Ovary (tissue), 9 donors: Measurements from ENCODE around the gene FAM47E. TPM values are rescaled to one million over a fixed set of nuclear protein-coding genes. Genes with fewer than 3 reads are reported as not detected.

Experiments
- DNase-seq, 5 donors: peaks; one replicate each; pipeline ENCODE4 v3.0.0-alpha.2; 2019 to 2020
- H3K27ac ChIP-seq, 2 donors: fragments of 200-600 bp; one replicate each; pipeline versions ENCODE4 v1.5.1 to v1.8.0; 2019 to 2022
- H3K27me3 ChIP-seq: fragments of 200-600 bp; one replicate; pipeline ENCODE4 v1.8.0; 2022
- H3K36me3 ChIP-seq: fragments of 200-600 bp; sonication (generic); one replicate; pipeline ENCODE4 v1.5.1; 2019
- H3K4me1 ChIP-seq: one replicate; pipeline ENCODE4 v1.8.1; 2013; ENCODE audit warnings: mild to moderate bottlenecking, moderate library complexity; ENCODE audit not compliant: insufficient read depth
- H3K4me3 ChIP-seq: fragments of 200-600 bp; sonication (generic); one replicate; pipeline ENCODE4 v1.5.1; 2017
- H3K9me3 ChIP-seq, 2 donors: fragments of 200-600 bp in 1 of 2; sonication (generic) in 1 of 2; one replicate each; pipeline versions ENCODE4 v1.5.1 to v1.8.1; 2013 to 2019; ENCODE audit warnings: mild to moderate bottlenecking in 1 of 2, moderate library complexity in 1 of 2
- CTCF ChIP-seq, 3 donors: fragments of 450-650 bp in 2 of 3; fragments of 200-600 bp in 1 of 3; IDR thresholded peaks; one replicate each; pipeline versions ENCODE4 v1.5.1 to v1.8.0; 2016 to 2022; ENCODE audit warnings: antibody characterized with exemption in 3 of 3, mild to moderate bottlenecking in 1 of 3
- EP300 ChIP-seq: sonication (generic); formaldehyde crosslinking; IDR thresholded peaks from one replicate; pipeline ENCODE4 v1.6.1; 2017; ENCODE audit warnings: antibody characterized with exemption
- POLR2A ChIP-seq: fragments of 450-650 bp; IDR thresholded peaks from one replicate; pipeline ENCODE4 v1.6.1; 2017; ENCODE audit warnings: antibody characterized with exemption, mild to moderate bottlenecking, moderate library complexity
- WGBS, 3 donors: extraction: QIAGEN DNeasy Blood & Tissue Kit in 1 of 3; methylation state at CpG; one replicate each; pipeline versions ENCODE4 v1.1.5 to v1.1.7; 2013 to 2017; 5-methylcytosine and 5-hydroxymethylcytosine counted together
- intact Hi-C, 4 donors: fragments of 100-400 bp; cut with DNase I; formaldehyde crosslinking; loops; one replicate each; pipeline versions ENCODE4 v1.11.0 to v1.15.1; 2022 to 2023
- polyA plus RNA-seq, 2 donors: library from polyadenylated mRNA; stranded (reverse); fragments of 200-250 nt in 1 of 2; fragments of 350-450 nt in 1 of 2; fragmentation: Illumina TruSeq in 1 of 2; extraction: RNeasy Lipid Tissue Mini Kit (QIAGEN cat#74804) in 1 of 2; gene quantifications; one replicate each; pipeline ENCODE4 v1.2.3, GENCODE V29; 2013 to 2014
- total RNA-seq, 7 donors: library from RNA; depleted of rRNA in 2 of 7; stranded (reverse); fragments of >200 nt in 2 of 7; fragmentation: NEBNext Ultra II Directional in 3 of 7; extraction: Animal tissue kit (Norgen Biotek cat#: 25700) in 3 of 7; gene quantifications; one replicate each; pipeline versions ENCODE4 v1.1.0 to v1.2.4, GENCODE V29; 2016 to 2023
- donor health status: DM: no; HTN: no; CAD: no; lungs with moderate emphysema.
- donor health status: DM: no; HTN: no; CAD: no.
- donor health status: Bipolar disorder and iron deficiency.
- donor health status: DM: yes; HTN: yes; CAD: no.
- donor health status: DM: no; HTN: no; CAD: no.
- donor health status: DM: yes; HTN: yes; CAD: no.

Gene FAM47E
- total and polyA plus RNA-seq, 9 donors: 0.08 to 8.2 (median 2.1) TPM

- intact Hi-C loops: no loop called here
- no peak overlapping the region for H3K4me3 ChIP-seq
- H3K27me3 ChIP-seq: no peaks in the 10 kb centered on the region
- H3K4me1 ChIP-seq: no peaks in the 10 kb centered on the region
- 85 to 90% (median 86%) methylated on average over 6 of the region's 6 CpGs for WGBS, 3 donors
- no peaks in the 10 kb centered on the region for H3K36me3 ChIP-seq
- DNase-seq: no peak
- H3K9me3 ChIP-seq: no peaks in the 10 kb centered on the region
- no peak for TF ChIP-seq CTCF (IDR thresholded peaks at IDR 0.05)
- no peak for TF ChIP-seq EP300
- H3K27ac ChIP-seq: no peak overlapping the region
Measured at GRCh38 chr4:76265631-76266218, 14.2 kb downstream of the FAM47E start.

- no peaks in the 10 kb centered on the region for H3K27me3 ChIP-seq
- WGBS, 3 donors: 68 to 85% (median 79%) methylated on average over 3 of the region's 3 CpGs
- H3K9me3 ChIP-seq: no peaks in the 10 kb centered on the region
- no peak overlapping the region for H3K4me3 ChIP-seq
- no peaks in the 10 kb centered on the region for H3K36me3 ChIP-seq
- no peaks in the 10 kb centered on the region for H3K4me1 ChIP-seq
- no peak for DNase-seq
- no peak overlapping the region for H3K27ac ChIP-seq
- intact Hi-C loops: no loop called here
- TF ChIP-seq EP300: no peak
- TF ChIP-seq CTCF (IDR thresholded peaks at IDR 0.05): no peak
- TF ChIP-seq POLR2A: no peak
Measured at GRCh38 chr4:76266627-76267026, 15.1 kb downstream of the FAM47E start.

GRCh38 chr4:76267811-76268210 lies 16.3 kb downstream of the FAM47E start:
- no peaks in the 10 kb centered on the region for H3K27me3 ChIP-seq
- intact Hi-C loops: no loop called here
- TF ChIP-seq CTCF (IDR thresholded peaks at IDR 0.05) (no peak), EP300 (no peak), POLR2A (no peak)
- WGBS, 3 donors: 95 to 97% (median 96%) methylated on average over 6 of the region's 6 CpGs
- no peaks in the 10 kb centered on the region for H3K36me3 ChIP-seq
- H3K9me3 ChIP-seq: no peaks in the 10 kb centered on the region
- H3K4me1 ChIP-seq: no peaks in the 10 kb centered on the region
- no peak overlapping the region for H3K4me3 ChIP-seq
- DNase-seq: no peak
- H3K27ac ChIP-seq: no peak overlapping the region

- WGBS, 3 donors: 77 to 78% (median 77%) methylated on average over 11 of the region's 11 CpGs
Measured at GRCh38 chr4:76270244-76271175, 19.0 kb downstream of the FAM47E start.

More at GRCh38 chr4:76270244-76271175, 19.0 kb downstream of the FAM47E start:
- DNase-seq: no peak
- intact Hi-C loops: no loop called here
- Histone ChIP-seq H3K27me3 (no peaks in the 10 kb centered on the region), H3K36me3 (no peaks in the 10 kb centered on the region), H3K4me1 (no peaks in the 10 kb centered on the region), H3K4me3 (no peak overlapping the region), H3K27ac (no peak overlapping the region), H3K9me3 (no peaks in the 10 kb centered on the region)
- no peak for TF ChIP-seq EP300
- TF ChIP-seq POLR2A: no peak
- TF ChIP-seq CTCF (IDR thresholded peaks at IDR 0.05): no peak
